Endothelial cell of umbilical vein (primary cell): ENCODE data around the gene ANGPT4. TPM values are rescaled to one million over a fixed set of nuclear protein-coding genes. Genes with fewer than 3 reads are reported as not detected.

ENCODE experiments used
- BruUV-seq: library from RNA; stranded (reverse); fragments of 400-500 nt; replicated peaks from 2 replicates; lab custom pipeline; 2021; lab: Mats Ljungman, UMichigan
- CTCF ChIA-PET: fragments of 300-600, 350-600 bp; sonication (Branson Sonifier 250); formaldehyde crosslinking; loops from one replicate; lab custom pipeline; 2021; ENCODE audit warnings: antibody characterized with exemption, inconsistent platforms; lab: Charles Lee
- POLR2A ChIA-PET: fragments of 300-600, 350-600 bp; sonication (Branson Sonifier 250); formaldehyde crosslinking; loops from one replicate; lab custom pipeline; 2021; ENCODE audit warnings: antibody characterized with exemption, inconsistent platforms; lab: Charles Lee
- DNase-seq: peaks from one replicate; pipeline ENCODE4 v3.0.0-alpha.2; 2011; ENCODE audit warnings: low read depth, low spot score
- FAIRE-seq: peaks from 2 replicates; lab custom pipeline; 2011; peaks lifted over from hg19 to GRCh38; lab: Jason Lieb, UNC
- H2AFZ ChIP-seq: 2 replicates; pipeline ENCODE4 v1.6.0; 2012; ENCODE audit warnings: low read depth, low read length, control low read depth, inconsistent platforms
- H3K27ac ChIP-seq: 2 replicates; pipeline ENCODE4 v1.5.1; 2011; ENCODE audit warnings: low read depth, mild to moderate bottlenecking, control low read depth, low read length, moderate library complexity; ENCODE audit not compliant: insufficient read depth
- H3K27me3 ChIP-seq, 2 experiments: 2 replicates each; pipeline versions ENCODE4 v1.6.0 to v1.6.1; 2011; ENCODE audit warnings: low read length in 2 of 2, mixed read lengths in 1 of 2; ENCODE audit not compliant: control insufficient read depth in 2 of 2, insufficient read depth in 2 of 2
- H3K36me3 ChIP-seq, 2 experiments: 2 replicates in 1 of 2; 3 replicates in 1 of 2; pipeline ENCODE4 v1.5.1; 2011; ENCODE audit warnings: low read length in 2 of 2, mild to moderate bottlenecking in 1 of 2, moderate library complexity in 1 of 2; ENCODE audit not compliant: control insufficient read depth in 2 of 2, insufficient read depth in 2 of 2; ENCODE audit errors: extremely low read depth in 1 of 2
- H3K4me1 ChIP-seq: 3 replicates; pipeline ENCODE4 v1.5.1; 2011; ENCODE audit warnings: mild to moderate bottlenecking, low read length; ENCODE audit not compliant: control insufficient read depth, insufficient read depth; ENCODE audit errors: extremely low read depth
- H3K4me2 ChIP-seq: 2 replicates; pipeline ENCODE4 v1.6.1; 2011; ENCODE audit warnings: low read length, control low read depth, mixed read lengths; ENCODE audit not compliant: insufficient read depth
- H3K4me3 ChIP-seq, 3 experiments: fragments of 200-600 bp in 1 of 3; sonication (generic), shearing (Covaris generic) in 1 of 3; replicated peaks in 1 of 3; 2 replicates each; pipeline ENCODE4 v1.5.1; 2011 to 2016; ENCODE audit warnings: control low read depth in 3 of 3, low read length in 3 of 3, mild to moderate bottlenecking in 2 of 3, inconsistent platforms in 1 of 3, low read depth in 1 of 3, moderate library complexity in 1 of 3; ENCODE audit not compliant: insufficient read depth in 1 of 3
- H3K79me2 ChIP-seq: 2 replicates; pipeline ENCODE4 v1.6.0; 2012; ENCODE audit warnings: low read length, inconsistent platforms; ENCODE audit not compliant: control insufficient read depth, insufficient read depth
- H3K9ac ChIP-seq: replicated peaks from 2 replicates; pipeline ENCODE3; 2011; ENCODE audit warnings: low read length, control low read depth; ENCODE audit not compliant: insufficient read depth; ENCODE audit errors: extremely low read depth
- H3K9me1 ChIP-seq: replicated peaks from 3 replicates; pipeline ENCODE4 v1.6.0; 2011; ENCODE audit warnings: mild to moderate bottlenecking, low read length; ENCODE audit not compliant: control insufficient read depth, insufficient read depth; ENCODE audit errors: extremely low read depth
- H3K9me3 ChIP-seq: replicated peaks from 2 replicates; pipeline ENCODE4 v1.5.1; 2012; ENCODE audit warnings: low read length, inconsistent platforms; ENCODE audit not compliant: control insufficient read depth, insufficient read depth
- H4K20me1 ChIP-seq: replicated peaks from 2 replicates; pipeline ENCODE3; 2011; ENCODE audit warnings: mild to moderate bottlenecking, low read length; ENCODE audit not compliant: control insufficient read depth, insufficient read depth; ENCODE audit errors: extremely low read depth
- CTCF ChIP-seq, 2 donors: IDR thresholded peaks; 1 replicate in 1 of 2; 2 replicates in 1 of 2; pipeline ENCODE4 v1.5.1; 2011; ENCODE audit warnings: low read length in 2 of 2, mild to moderate bottlenecking in 2 of 2, moderate library complexity in 2 of 2, control low read depth in 1 of 2, inconsistent platforms in 1 of 2, low read depth in 1 of 2; ENCODE audit not compliant: insufficient read depth in 1 of 2; ENCODE audit errors: extremely low read depth in 1 of 2
- EZH2 ChIP-seq: IDR thresholded peaks from 2 replicates; pipeline ENCODE4 v1.6.1; 2012; ENCODE audit warnings: borderline replicate concordance, low read depth, mild to moderate bottlenecking, moderate library complexity, low read length, inconsistent platforms; ENCODE audit not compliant: severe bottlenecking
- FOS ChIP-seq: IDR thresholded peaks from 2 replicates; pipeline ENCODE4 v1.6.1; 2011; ENCODE audit warnings: mild to moderate bottlenecking, low read length, moderate library complexity, borderline replicate concordance; ENCODE audit not compliant: insufficient read depth
- GATA2 ChIP-seq: IDR thresholded peaks from 2 replicates; pipeline ENCODE4 v1.7.0; 2011; ENCODE audit warnings: low read depth, mild to moderate bottlenecking, moderate library complexity, mixed read lengths, low read length; ENCODE audit not compliant: insufficient read length, insufficient read depth
- JUN ChIP-seq: IDR thresholded peaks from 2 replicates; pipeline ENCODE4 v1.6.1; 2011; ENCODE audit warnings: borderline replicate concordance, low read depth; ENCODE audit not compliant: insufficient read length, insufficient read depth
- MAX ChIP-seq: IDR thresholded peaks from 2 replicates; pipeline ENCODE4 v1.6.1; 2011; ENCODE audit not compliant: insufficient read depth, insufficient read length
- MYC ChIP-seq: IDR thresholded peaks from one replicate; pipeline ENCODE4 v1.6.1; 2011; ENCODE audit warnings: mild to moderate bottlenecking, low read depth, low read length
- POLR2A ChIP-seq: IDR thresholded peaks from 2 replicates; pipeline ENCODE4 v1.6.1; 2012; ENCODE audit warnings: low read depth, mild to moderate bottlenecking, control low read depth, low read length
- POLR2AphosphoS5 ChIP-seq: IDR thresholded peaks from 2 replicates; pipeline ENCODE4 v1.6.1; 2012; ENCODE audit warnings: low read depth, mild to moderate bottlenecking, control low read depth, low read length, moderate library complexity; ENCODE audit not compliant: insufficient read depth
- dilution Hi-C: fragments of 300-500 bp; cut with MboI; formaldehyde crosslinking; loops from one replicate; pipeline ENCODE4 v1.15.0; 2019; ENCODE audit warnings: low sequenced_read_pairs; ENCODE audit not compliant: extremely low pct_ligation_motif_present
- intact Hi-C: fragments of 100-400 bp; cut with micrococcal nuclease; formaldehyde crosslinking; loops from one replicate; pipeline ENCODE4 v1.10.0; 2022
- polyA plus RNA-seq, 4 experiments: library from polyadenylated mRNA; depleted of rRNA in 3 of 4; stranded (reverse) in 3 of 4; unstranded in 1 of 4; fragments of >200 nt; gene quantifications; 2 replicates each; pipeline versions ENCODE4 v1.2.1 to v1.2.3, GENCODE V29; 2011 to 2012; ENCODE audit warnings: missing spikeins in 1 of 4
- total RNA-seq: library from RNA; stranded (reverse); gene quantifications from 2 replicates; pipeline ENCODE4 v1.2.3, GENCODE V29; 2021

ANGPT4 gene
- total and polyA plus RNA-seq, 2 donors (not counting 3 experiments of a cell fraction or from before 2014, with no cell fraction given), result not detected

GRCh38 chr20:860891-861290 is 55.2 kb downstream of the ANGPT4 start:
- CTCF ChIA-PET, result interaction anchor here (1.5 kb wide), 1 partner anchor 11 kb away, joined by 3 read pairs; no protein-coding TSS in a partner anchor
- no TSS peak for BruUV-seq

More at GRCh38 chr20:860891-861290, 55.2 kb downstream of the ANGPT4 start:
- Histone ChIP-seq H3K79me2 (no peaks in the 10 kb centered on the region), H3K4me2 (no peak overlapping the region), H3K9me1 (no peaks in the 10 kb centered on the region), H3K27me3 (no peaks in the 10 kb centered on the region), H3K36me3 (no peaks in the 10 kb centered on the region), H3K9ac (no peak overlapping the region), H3K9me3 (no peaks in the 10 kb centered on the region), H2AFZ (no peak overlapping the region), H3K4me3 (no peak overlapping the region), H3K4me1 (no peaks in the 10 kb centered on the region), H3K27ac (no peak overlapping the region), H4K20me1 (no peaks in the 10 kb centered on the region)
- dilution Hi-C loops (no loop called here), intact Hi-C loops (no loop called here)
- DNase-seq (no peak), FAIRE-seq (no peak)
- POLR2A ChIA-PET, result no interaction called here
- TF ChIP-seq CTCF (IDR thresholded peaks at IDR 0.05; ENCODE audit: extremely low read depth in 1 of 2, insufficient read depth in 1 of 2, low read depth in 1 of 2, low read length in 2 of 2) (no peak), JUN (no peak), MYC (no peak), POLR2A (no peak), POLR2AphosphoS5 (no peak), EZH2 (no peak), GATA2 (no peak), FOS (no peak), MAX (no peak)
